Endothelial cell of umbilical vein (primary cell): ENCODE results near the gene DLK1. TPM values are rescaled to one million over a fixed set of nuclear protein-coding genes. Genes with fewer than 3 reads are reported as not detected.

Experiments used
- BruUV-seq: library from RNA; stranded (reverse); fragments of 400-500 nt; replicated peaks from 2 replicates; lab custom pipeline; 2021; lab: Mats Ljungman, UMichigan
- CTCF ChIA-PET: fragments of 300-600, 350-600 bp; sonication (Branson Sonifier 250); formaldehyde crosslinking; loops from one replicate; lab custom pipeline; 2021; ENCODE audit warnings: antibody characterized with exemption, inconsistent platforms; lab: Charles Lee
- POLR2A ChIA-PET: fragments of 300-600, 350-600 bp; sonication (Branson Sonifier 250); formaldehyde crosslinking; loops from one replicate; lab custom pipeline; 2021; ENCODE audit warnings: antibody characterized with exemption, inconsistent platforms; lab: Charles Lee
- DNase-seq: peaks from one replicate; pipeline ENCODE4 v3.0.0-alpha.2; 2011; ENCODE audit warnings: low read depth, low spot score
- FAIRE-seq: peaks from 2 replicates; lab custom pipeline; 2011; peaks lifted over from hg19 to GRCh38; lab: Jason Lieb, UNC
- H2AFZ ChIP-seq: 2 replicates; pipeline ENCODE4 v1.6.0; 2012; ENCODE audit warnings: low read depth, low read length, control low read depth, inconsistent platforms
- H3K27ac ChIP-seq: 2 replicates; pipeline ENCODE4 v1.5.1; 2011; ENCODE audit warnings: low read depth, mild to moderate bottlenecking, control low read depth, low read length, moderate library complexity; ENCODE audit not compliant: insufficient read depth
- H3K27me3 ChIP-seq, 2 experiments: 2 replicates each; pipeline versions ENCODE4 v1.6.0 to v1.6.1; 2011; ENCODE audit warnings: low read length in 2 of 2, mixed read lengths in 1 of 2; ENCODE audit not compliant: control insufficient read depth in 2 of 2, insufficient read depth in 2 of 2
- H3K36me3 ChIP-seq, 2 experiments: 2 replicates in 1 of 2; 3 replicates in 1 of 2; pipeline ENCODE4 v1.5.1; 2011; ENCODE audit warnings: low read length in 2 of 2, mild to moderate bottlenecking in 1 of 2, moderate library complexity in 1 of 2; ENCODE audit not compliant: control insufficient read depth in 2 of 2, insufficient read depth in 2 of 2; ENCODE audit errors: extremely low read depth in 1 of 2
- H3K4me1 ChIP-seq: 3 replicates; pipeline ENCODE4 v1.5.1; 2011; ENCODE audit warnings: mild to moderate bottlenecking, low read length; ENCODE audit not compliant: control insufficient read depth, insufficient read depth; ENCODE audit errors: extremely low read depth
- H3K4me2 ChIP-seq: 2 replicates; pipeline ENCODE4 v1.6.1; 2011; ENCODE audit warnings: low read length, control low read depth, mixed read lengths; ENCODE audit not compliant: insufficient read depth
- H3K4me3 ChIP-seq, 3 experiments: fragments of 200-600 bp in 1 of 3; sonication (generic), shearing (Covaris generic) in 1 of 3; replicated peaks in 1 of 3; 2 replicates each; pipeline ENCODE4 v1.5.1; 2011 to 2016; ENCODE audit warnings: control low read depth in 3 of 3, low read length in 3 of 3, mild to moderate bottlenecking in 2 of 3, inconsistent platforms in 1 of 3, low read depth in 1 of 3, moderate library complexity in 1 of 3; ENCODE audit not compliant: insufficient read depth in 1 of 3
- H3K79me2 ChIP-seq: 2 replicates; pipeline ENCODE4 v1.6.0; 2012; ENCODE audit warnings: low read length, inconsistent platforms; ENCODE audit not compliant: control insufficient read depth, insufficient read depth
- H3K9ac ChIP-seq: replicated peaks from 2 replicates; pipeline ENCODE3; 2011; ENCODE audit warnings: low read length, control low read depth; ENCODE audit not compliant: insufficient read depth; ENCODE audit errors: extremely low read depth
- H3K9me1 ChIP-seq: replicated peaks from 3 replicates; pipeline ENCODE4 v1.6.0; 2011; ENCODE audit warnings: mild to moderate bottlenecking, low read length; ENCODE audit not compliant: control insufficient read depth, insufficient read depth; ENCODE audit errors: extremely low read depth
- H3K9me3 ChIP-seq: replicated peaks from 2 replicates; pipeline ENCODE4 v1.5.1; 2012; ENCODE audit warnings: low read length, inconsistent platforms; ENCODE audit not compliant: control insufficient read depth, insufficient read depth
- H4K20me1 ChIP-seq: replicated peaks from 2 replicates; pipeline ENCODE3; 2011; ENCODE audit warnings: mild to moderate bottlenecking, low read length; ENCODE audit not compliant: control insufficient read depth, insufficient read depth; ENCODE audit errors: extremely low read depth
- EZH2 ChIP-seq: IDR thresholded peaks from 2 replicates; pipeline ENCODE4 v1.6.1; 2012; ENCODE audit warnings: borderline replicate concordance, low read depth, mild to moderate bottlenecking, moderate library complexity, low read length, inconsistent platforms; ENCODE audit not compliant: severe bottlenecking
- FOS ChIP-seq: IDR thresholded peaks from 2 replicates; pipeline ENCODE4 v1.6.1; 2011; ENCODE audit warnings: mild to moderate bottlenecking, low read length, moderate library complexity, borderline replicate concordance; ENCODE audit not compliant: insufficient read depth
- GATA2 ChIP-seq: IDR thresholded peaks from 2 replicates; pipeline ENCODE4 v1.7.0; 2011; ENCODE audit warnings: low read depth, mild to moderate bottlenecking, moderate library complexity, mixed read lengths, low read length; ENCODE audit not compliant: insufficient read length, insufficient read depth
- JUN ChIP-seq: IDR thresholded peaks from 2 replicates; pipeline ENCODE4 v1.6.1; 2011; ENCODE audit warnings: borderline replicate concordance, low read depth; ENCODE audit not compliant: insufficient read length, insufficient read depth
- MYC ChIP-seq: IDR thresholded peaks from one replicate; pipeline ENCODE4 v1.6.1; 2011; ENCODE audit warnings: mild to moderate bottlenecking, low read depth, low read length
- POLR2AphosphoS5 ChIP-seq: IDR thresholded peaks from 2 replicates; pipeline ENCODE4 v1.6.1; 2012; ENCODE audit warnings: low read depth, mild to moderate bottlenecking, control low read depth, low read length, moderate library complexity; ENCODE audit not compliant: insufficient read depth
- dilution Hi-C: fragments of 300-500 bp; cut with MboI; formaldehyde crosslinking; loops from one replicate; pipeline ENCODE4 v1.15.0; 2019; ENCODE audit warnings: low sequenced_read_pairs; ENCODE audit not compliant: extremely low pct_ligation_motif_present
- intact Hi-C: fragments of 100-400 bp; cut with micrococcal nuclease; formaldehyde crosslinking; loops from one replicate; pipeline ENCODE4 v1.10.0; 2022
- polyA plus RNA-seq, 4 experiments: library from polyadenylated mRNA; depleted of rRNA in 3 of 4; stranded (reverse) in 3 of 4; unstranded in 1 of 4; fragments of >200 nt; gene quantifications; 2 replicates each; pipeline versions ENCODE4 v1.2.1 to v1.2.3, GENCODE V29; 2011 to 2012; ENCODE audit warnings: missing spikeins in 1 of 4
- total RNA-seq: library from RNA; stranded (reverse); gene quantifications from 2 replicates; pipeline ENCODE4 v1.2.3, GENCODE V29; 2021
- TF ChIP-seq, protein P1 (sequence below), 2 donors: IDR thresholded peaks; 1 replicate in 1 of 2; 2 replicates in 1 of 2; pipeline ENCODE4 v1.5.1; 2011; ENCODE audit warnings: low read length in 2 of 2, mild to moderate bottlenecking in 2 of 2, moderate library complexity in 2 of 2, control low read depth in 1 of 2, inconsistent platforms in 1 of 2, low read depth in 1 of 2; ENCODE audit not compliant: insufficient read depth in 1 of 2; ENCODE audit errors: extremely low read depth in 1 of 2
- TF ChIP-seq, protein P2 (sequence below): IDR thresholded peaks from 2 replicates; pipeline ENCODE4 v1.6.1; 2011; ENCODE audit not compliant: insufficient read depth, insufficient read length

DLK1 gene
- total and polyA plus RNA-seq, 2 donors (not counting 3 experiments of a cell fraction or from before 2014, with no cell fraction given) = not detected

DNA sequence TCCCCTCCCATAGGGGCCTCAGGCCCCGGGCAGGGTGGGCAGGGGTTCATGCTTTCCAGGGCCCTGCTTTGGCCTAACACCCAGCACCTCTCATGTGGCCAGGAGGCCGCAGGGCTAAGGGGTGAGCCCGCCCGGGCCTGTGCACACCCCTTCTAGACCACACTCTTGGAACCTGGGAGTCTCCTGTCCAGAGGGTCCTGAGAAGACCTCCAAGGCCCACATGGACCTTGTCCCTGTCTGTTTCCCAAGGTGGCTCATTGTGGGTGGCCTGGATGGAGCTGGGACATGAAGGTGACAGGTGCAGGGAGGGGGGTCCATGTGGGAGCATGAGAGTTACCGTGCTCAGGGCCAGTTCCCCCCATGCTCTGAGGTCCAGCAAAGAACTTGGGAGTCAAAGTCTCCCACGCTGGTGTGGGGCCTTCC, 11.6 kb downstream of the DLK1 start:
- Histone ChIP-seq H3K4me2 (no peak overlapping the region), H3K36me3 (no peaks in the 10 kb centered on the region), H3K4me3 (no peak overlapping the region), H3K79me2 (no peaks in the 10 kb centered on the region), H4K20me1 (no peaks in the 10 kb centered on the region), H3K9ac (no peak overlapping the region), H3K4me1 (no peaks in the 10 kb centered on the region), H3K27ac (no peak overlapping the region), H3K9me3 (no peaks in the 10 kb centered on the region), H3K9me1 (no peaks in the 10 kb centered on the region), H2AFZ (no peak overlapping the region), H3K27me3 (no peaks in the 10 kb centered on the region)
- CTCF ChIA-PET = interaction anchor here (1.2 kb wide), 1 partner anchor 28 kb away, joined by 3 read pairs; no protein-coding TSS in a partner anchor
- POLR2A ChIA-PET = no interaction called here
- DNase-seq = no peak
- no TSS peak for BruUV-seq
- dilution Hi-C loops (no loop called here), intact Hi-C loops (no loop called here)
- no peak for TF ChIP-seq EZH2
- no peak for TF ChIP-seq FOS
- no peak for TF ChIP-seq JUN
- TF ChIP-seq, protein P1, sequence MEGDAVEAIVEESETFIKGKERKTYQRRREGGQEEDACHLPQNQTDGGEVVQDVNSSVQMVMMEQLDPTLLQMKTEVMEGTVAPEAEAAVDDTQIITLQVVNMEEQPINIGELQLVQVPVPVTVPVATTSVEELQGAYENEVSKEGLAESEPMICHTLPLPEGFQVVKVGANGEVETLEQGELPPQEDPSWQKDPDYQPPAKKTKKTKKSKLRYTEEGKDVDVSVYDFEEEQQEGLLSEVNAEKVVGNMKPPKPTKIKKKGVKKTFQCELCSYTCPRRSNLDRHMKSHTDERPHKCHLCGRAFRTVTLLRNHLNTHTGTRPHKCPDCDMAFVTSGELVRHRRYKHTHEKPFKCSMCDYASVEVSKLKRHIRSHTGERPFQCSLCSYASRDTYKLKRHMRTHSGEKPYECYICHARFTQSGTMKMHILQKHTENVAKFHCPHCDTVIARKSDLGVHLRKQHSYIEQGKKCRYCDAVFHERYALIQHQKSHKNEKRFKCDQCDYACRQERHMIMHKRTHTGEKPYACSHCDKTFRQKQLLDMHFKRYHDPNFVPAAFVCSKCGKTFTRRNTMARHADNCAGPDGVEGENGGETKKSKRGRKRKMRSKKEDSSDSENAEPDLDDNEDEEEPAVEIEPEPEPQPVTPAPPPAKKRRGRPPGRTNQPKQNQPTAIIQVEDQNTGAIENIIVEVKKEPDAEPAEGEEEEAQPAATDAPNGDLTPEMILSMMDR (IDR thresholded peaks at IDR 0.05; ENCODE audit: extremely low read depth in 1 of 2, insufficient read depth in 1 of 2, low read depth in 1 of 2, low read length in 2 of 2) = no peak
- TF ChIP-seq, protein P2, sequence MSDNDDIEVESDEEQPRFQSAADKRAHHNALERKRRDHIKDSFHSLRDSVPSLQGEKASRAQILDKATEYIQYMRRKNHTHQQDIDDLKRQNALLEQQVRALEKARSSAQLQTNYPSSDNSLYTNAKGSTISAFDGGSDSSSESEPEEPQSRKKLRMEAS = no peak
- no peak for TF ChIP-seq MYC
- no peak for TF ChIP-seq GATA2
- no peak for TF ChIP-seq POLR2AphosphoS5
- no peak for FAIRE-seq
